Measurements from ENCODE around the gene NLRC5.

DNA sequence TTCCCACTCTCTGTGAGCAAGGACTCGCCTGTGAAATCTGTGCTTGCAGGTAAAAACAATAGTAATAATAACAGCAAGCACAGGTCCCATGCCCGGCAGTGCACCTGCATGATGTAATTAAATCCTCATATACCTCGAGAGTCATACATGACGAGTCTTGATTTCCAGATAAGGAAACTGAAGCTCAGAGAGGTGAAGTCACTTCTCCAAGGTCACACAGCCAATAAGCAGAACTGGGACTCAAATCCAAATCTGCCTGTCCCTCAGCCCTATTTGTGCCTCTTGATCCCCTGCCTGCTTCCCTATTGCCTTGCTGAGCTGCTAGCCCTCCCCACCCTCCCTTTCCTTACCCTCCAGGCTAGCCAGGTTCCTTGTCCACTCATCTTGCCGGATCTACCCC lies 65.0 kb downstream of the NLRC5 start:
- TF ChIP-seq, protein P1, sequence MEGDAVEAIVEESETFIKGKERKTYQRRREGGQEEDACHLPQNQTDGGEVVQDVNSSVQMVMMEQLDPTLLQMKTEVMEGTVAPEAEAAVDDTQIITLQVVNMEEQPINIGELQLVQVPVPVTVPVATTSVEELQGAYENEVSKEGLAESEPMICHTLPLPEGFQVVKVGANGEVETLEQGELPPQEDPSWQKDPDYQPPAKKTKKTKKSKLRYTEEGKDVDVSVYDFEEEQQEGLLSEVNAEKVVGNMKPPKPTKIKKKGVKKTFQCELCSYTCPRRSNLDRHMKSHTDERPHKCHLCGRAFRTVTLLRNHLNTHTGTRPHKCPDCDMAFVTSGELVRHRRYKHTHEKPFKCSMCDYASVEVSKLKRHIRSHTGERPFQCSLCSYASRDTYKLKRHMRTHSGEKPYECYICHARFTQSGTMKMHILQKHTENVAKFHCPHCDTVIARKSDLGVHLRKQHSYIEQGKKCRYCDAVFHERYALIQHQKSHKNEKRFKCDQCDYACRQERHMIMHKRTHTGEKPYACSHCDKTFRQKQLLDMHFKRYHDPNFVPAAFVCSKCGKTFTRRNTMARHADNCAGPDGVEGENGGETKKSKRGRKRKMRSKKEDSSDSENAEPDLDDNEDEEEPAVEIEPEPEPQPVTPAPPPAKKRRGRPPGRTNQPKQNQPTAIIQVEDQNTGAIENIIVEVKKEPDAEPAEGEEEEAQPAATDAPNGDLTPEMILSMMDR (conservative IDR thresholded peaks at IDR 0.05; ENCODE audit: low read length) = no peak
- TF ChIP-seq EZH2phosphoT487 (IDR thresholded peaks at IDR 0.05; ENCODE audit: borderline replicate concordance, low read depth, low read length) = no peak
